GM10266 (cell line): ENCODE measurements around the gene CCDC85C.
A peak's percentile ranks its signal among the peaks of the same experiment; 100 is the strongest.

Source experiments
- DNase-seq: peaks from one replicate; pipeline ENCODE4 v3.0.0; 2012; ENCODE audit errors: extremely low spot score
- CTCF ChIP-seq: IDR thresholded peaks from 2 replicates; pipeline ENCODE4 v1.5.1; 2012; ENCODE audit warnings: mild to moderate bottlenecking, low read depth; ENCODE audit not compliant: control insufficient read depth, insufficient read depth; ENCODE audit errors: missing control alignments

The CCDC85C gene

GRCh38 chr14:99578541-99579101 is 25.4 kb downstream of the CCDC85C start:
- TF ChIP-seq CTCF = no peak
- DNase-seq = no peak

- no peak for DNase-seq
- no peak for TF ChIP-seq CTCF
Measured at GRCh38 chr14:99576761-99577705, 27.0 kb downstream of the CCDC85C start.

GRCh38 chr14:99576304-99576703 is 27.7 kb downstream of the CCDC85C start:
- no peak for DNase-seq
- TF ChIP-seq CTCF = no peak

GRCh38 chr14:99575043-99576023 is 28.7 kb downstream of the CCDC85C start:
- no peak for DNase-seq
- peak; percentile 11 for TF ChIP-seq CTCF

GRCh38 chr14:99574099-99574880 is 29.7 kb downstream of the CCDC85C start:
- no peak for DNase-seq
- TF ChIP-seq CTCF = no peak

GRCh38 chr14:99573436-99574098 is 30.4 kb downstream of the CCDC85C start:
- no peak for TF ChIP-seq CTCF
- DNase-seq = no peak
